H1 (cell line): ENCODE results near the gene CALU.

Source experiments
- CEBPB ChIP-seq: IDR thresholded peaks from 2 replicates; pipeline ENCODE4 v1.6.1; 2012; ENCODE audit warnings: low read depth, low read length
- CREB1 ChIP-seq: IDR thresholded peaks from 2 replicates; pipeline ENCODE4 v1.6.1; 2012; ENCODE audit warnings: inconsistent platforms
- EZH2 ChIP-seq: fragments of 200-600 bp; sonication (generic); IDR thresholded peaks from 2 replicates; pipeline ENCODE4 v1.7.1; 2012; ENCODE audit warnings: low read depth, mild to moderate bottlenecking, moderate library complexity, low read length, inconsistent platforms; ENCODE audit not compliant: severe bottlenecking
- POLR2AphosphoS5 ChIP-seq: IDR thresholded peaks from 2 replicates; pipeline ENCODE4 v1.6.1; 2011; ENCODE audit warnings: low read depth, low read length
- RAD21 ChIP-seq, 2 experiments: IDR thresholded peaks in 1 of 2; conservative IDR thresholded peaks in 1 of 2; 2 replicates each; pipeline ENCODE4 v1.6.1; 2011; ENCODE audit warnings: low read depth in 2 of 2, low read length in 2 of 2, improper control_type of control experiment in 1 of 2, inconsistent platforms in 1 of 2, mild to moderate bottlenecking in 1 of 2, moderate library complexity in 1 of 2
- SP2 ChIP-seq: IDR thresholded peaks from 2 replicates; pipeline ENCODE4 v1.6.1; 2012; ENCODE audit warnings: mild to moderate bottlenecking, low read length, inconsistent platforms
- YY1 ChIP-seq: IDR thresholded peaks from 2 replicates; pipeline ENCODE4 v1.6.1; 2011; ENCODE audit warnings: low read depth, mild to moderate bottlenecking, low read length
- TF ChIP-seq, protein P1 (sequence below), 3 experiments: IDR thresholded peaks; 1 replicate in 2 of 3; 2 replicates in 1 of 3; pipeline versions ENCODE4 v1.5.1 to v1.6.1; 2011; ENCODE audit warnings: low read length in 3 of 3, mild to moderate bottlenecking in 3 of 3, inconsistent platforms in 2 of 3, low read depth in 1 of 3, moderate library complexity in 1 of 3; ENCODE audit not compliant: insufficient read depth in 1 of 3; ENCODE audit errors: control extremely low read depth in 1 of 3
- TF ChIP-seq, protein P2 (sequence below): IDR thresholded peaks from 2 replicates; pipeline ENCODE4 v1.6.1; 2012; ENCODE audit warnings: inconsistent platforms

DNA sequence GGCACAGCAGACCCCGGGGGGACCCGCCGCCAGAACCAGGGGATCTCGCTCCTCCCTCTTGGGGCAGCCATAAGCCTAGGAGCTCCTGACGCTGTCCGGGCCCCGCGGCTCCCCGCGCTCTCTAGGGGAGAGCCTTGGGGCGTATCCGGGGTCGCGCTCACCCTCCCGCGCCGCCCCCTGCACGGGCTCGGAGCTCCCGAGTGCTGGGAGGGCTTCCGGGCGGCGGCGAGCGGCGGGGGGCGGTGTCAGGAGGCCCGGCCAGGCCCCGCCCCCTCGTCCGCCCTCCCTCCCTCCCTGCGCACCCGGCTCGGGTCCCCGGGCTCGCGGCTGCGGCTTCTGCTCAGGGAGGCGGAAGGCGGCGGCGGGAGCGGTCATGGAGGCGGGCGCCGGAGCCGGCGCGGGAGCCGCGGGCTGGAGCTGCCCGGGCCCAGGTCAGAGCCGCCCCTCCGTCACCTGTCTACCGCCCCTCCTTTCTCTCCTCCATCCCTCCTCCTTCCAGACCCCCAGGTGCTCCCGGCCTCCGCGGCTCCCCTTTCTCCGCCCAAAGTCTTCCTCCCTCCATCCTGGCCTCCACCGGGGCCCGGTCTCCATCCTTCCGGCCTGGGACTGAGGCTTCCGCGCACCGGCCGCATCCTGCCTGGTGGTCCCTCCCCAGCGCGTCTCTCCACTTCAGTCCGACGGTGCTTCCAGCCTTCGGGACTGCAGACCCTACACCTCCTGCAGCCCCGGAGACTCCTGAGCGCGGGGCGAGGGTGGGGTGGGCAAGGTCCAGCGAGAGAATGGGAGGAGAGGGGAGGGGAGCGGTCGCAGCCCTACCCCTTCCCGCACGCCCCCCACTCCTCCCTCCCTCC, 52.2 kb downstream of the CALU start, which contains the start of gene CCDC136:
- TF ChIP-seq, protein P1, sequence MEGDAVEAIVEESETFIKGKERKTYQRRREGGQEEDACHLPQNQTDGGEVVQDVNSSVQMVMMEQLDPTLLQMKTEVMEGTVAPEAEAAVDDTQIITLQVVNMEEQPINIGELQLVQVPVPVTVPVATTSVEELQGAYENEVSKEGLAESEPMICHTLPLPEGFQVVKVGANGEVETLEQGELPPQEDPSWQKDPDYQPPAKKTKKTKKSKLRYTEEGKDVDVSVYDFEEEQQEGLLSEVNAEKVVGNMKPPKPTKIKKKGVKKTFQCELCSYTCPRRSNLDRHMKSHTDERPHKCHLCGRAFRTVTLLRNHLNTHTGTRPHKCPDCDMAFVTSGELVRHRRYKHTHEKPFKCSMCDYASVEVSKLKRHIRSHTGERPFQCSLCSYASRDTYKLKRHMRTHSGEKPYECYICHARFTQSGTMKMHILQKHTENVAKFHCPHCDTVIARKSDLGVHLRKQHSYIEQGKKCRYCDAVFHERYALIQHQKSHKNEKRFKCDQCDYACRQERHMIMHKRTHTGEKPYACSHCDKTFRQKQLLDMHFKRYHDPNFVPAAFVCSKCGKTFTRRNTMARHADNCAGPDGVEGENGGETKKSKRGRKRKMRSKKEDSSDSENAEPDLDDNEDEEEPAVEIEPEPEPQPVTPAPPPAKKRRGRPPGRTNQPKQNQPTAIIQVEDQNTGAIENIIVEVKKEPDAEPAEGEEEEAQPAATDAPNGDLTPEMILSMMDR (IDR thresholded peaks at IDR 0.05; ENCODE audit: control extremely low read depth in 1 of 3, insufficient read depth in 1 of 3, low read depth in 1 of 3, low read length in 3 of 3): no peak
- TF ChIP-seq SP2 (no peak), EZH2 (no peak), YY1 (peak; percentile 40; the same call in 1 of the 2 replicates), CEBPB (no peak), RAD21 (IDR thresholded peaks at IDR 0.05 in 1 of 2, conservative IDR thresholded peaks at IDR 0.05 in 1 of 2; ENCODE audit: low read depth in 2 of 2, low read length in 2 of 2) (no peak), POLR2AphosphoS5 (no peak), CREB1 (no peak)
- TF ChIP-seq, protein P2, sequence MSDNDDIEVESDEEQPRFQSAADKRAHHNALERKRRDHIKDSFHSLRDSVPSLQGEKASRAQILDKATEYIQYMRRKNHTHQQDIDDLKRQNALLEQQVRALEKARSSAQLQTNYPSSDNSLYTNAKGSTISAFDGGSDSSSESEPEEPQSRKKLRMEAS: no peak
